Upper lobe of left lung (tissue), 4 donors: ENCODE data around the gene NR3C1.

Source experiments
- POLR2AphosphoS5 ChIP-seq, 2 donors: sonication (generic); formaldehyde crosslinking; IDR thresholded peaks; one replicate each; pipeline ENCODE4 v1.5.1; 2017; ENCODE audit warnings: antibody characterized with exemption in 2 of 2
- TF ChIP-seq, protein P1 (sequence below), 6 experiments: fragments of 450-650 bp in 4 of 6; fragments of 200-600 bp in 2 of 6; sonication (generic) in 2 of 6; IDR thresholded peaks; one replicate each; pipeline ENCODE4 v1.5.1; 2016 to 2019; ENCODE audit warnings: antibody characterized with exemption in 6 of 6

DNA sequence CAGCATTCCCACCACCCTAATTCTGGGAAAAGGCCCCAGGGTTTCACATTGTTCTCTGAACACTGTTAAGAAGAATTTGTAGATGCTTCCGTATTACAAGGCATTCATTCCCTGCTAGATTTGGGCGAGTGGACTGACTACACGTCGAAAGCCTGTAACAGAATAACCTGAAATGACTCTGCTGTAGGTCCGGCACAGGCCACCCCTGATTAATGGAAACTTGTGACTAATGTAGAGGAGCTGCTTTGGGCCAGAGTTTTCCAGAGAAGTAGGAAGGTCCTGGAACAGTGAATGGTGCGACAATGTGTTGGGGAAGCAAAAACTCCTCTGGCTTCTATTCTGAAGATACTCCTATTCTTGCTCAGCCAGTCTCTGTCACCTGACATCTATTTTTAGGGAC, 87.6 kb downstream of the NR3C1 start:
- TF ChIP-seq, protein P1, sequence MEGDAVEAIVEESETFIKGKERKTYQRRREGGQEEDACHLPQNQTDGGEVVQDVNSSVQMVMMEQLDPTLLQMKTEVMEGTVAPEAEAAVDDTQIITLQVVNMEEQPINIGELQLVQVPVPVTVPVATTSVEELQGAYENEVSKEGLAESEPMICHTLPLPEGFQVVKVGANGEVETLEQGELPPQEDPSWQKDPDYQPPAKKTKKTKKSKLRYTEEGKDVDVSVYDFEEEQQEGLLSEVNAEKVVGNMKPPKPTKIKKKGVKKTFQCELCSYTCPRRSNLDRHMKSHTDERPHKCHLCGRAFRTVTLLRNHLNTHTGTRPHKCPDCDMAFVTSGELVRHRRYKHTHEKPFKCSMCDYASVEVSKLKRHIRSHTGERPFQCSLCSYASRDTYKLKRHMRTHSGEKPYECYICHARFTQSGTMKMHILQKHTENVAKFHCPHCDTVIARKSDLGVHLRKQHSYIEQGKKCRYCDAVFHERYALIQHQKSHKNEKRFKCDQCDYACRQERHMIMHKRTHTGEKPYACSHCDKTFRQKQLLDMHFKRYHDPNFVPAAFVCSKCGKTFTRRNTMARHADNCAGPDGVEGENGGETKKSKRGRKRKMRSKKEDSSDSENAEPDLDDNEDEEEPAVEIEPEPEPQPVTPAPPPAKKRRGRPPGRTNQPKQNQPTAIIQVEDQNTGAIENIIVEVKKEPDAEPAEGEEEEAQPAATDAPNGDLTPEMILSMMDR (IDR thresholded peaks at IDR 0.05), result no peak
- TF ChIP-seq POLR2AphosphoS5 (IDR thresholded peaks at IDR 0.05), result no peak
